C4-2B (cell line): Measurements from ENCODE around the gene RNU6-9.
"Not testable (repeated sequence)": the region's sequence is repeated elsewhere in the genome, so short reads cannot be mapped to it uniquely, and the experiment has no call there.

ENCODE experiments used
- H3K27ac ChIP-seq: fragments of 450-650 bp; 2 replicates; pipeline ENCODE4 v1.5.1; 2017
- ZFX ChIP-seq: fragments of 450-650 bp; IDR thresholded peaks from 2 replicates; pipeline ENCODE4 v1.6.1; 2017
- TF ChIP-seq, protein P1 (sequence below): fragments of 450-650 bp; conservative IDR thresholded peaks from 2 replicates; pipeline ENCODE4 v1.5.1; 2017; ENCODE audit warnings: mild to moderate bottlenecking

Gene RNU6-9

DNA sequence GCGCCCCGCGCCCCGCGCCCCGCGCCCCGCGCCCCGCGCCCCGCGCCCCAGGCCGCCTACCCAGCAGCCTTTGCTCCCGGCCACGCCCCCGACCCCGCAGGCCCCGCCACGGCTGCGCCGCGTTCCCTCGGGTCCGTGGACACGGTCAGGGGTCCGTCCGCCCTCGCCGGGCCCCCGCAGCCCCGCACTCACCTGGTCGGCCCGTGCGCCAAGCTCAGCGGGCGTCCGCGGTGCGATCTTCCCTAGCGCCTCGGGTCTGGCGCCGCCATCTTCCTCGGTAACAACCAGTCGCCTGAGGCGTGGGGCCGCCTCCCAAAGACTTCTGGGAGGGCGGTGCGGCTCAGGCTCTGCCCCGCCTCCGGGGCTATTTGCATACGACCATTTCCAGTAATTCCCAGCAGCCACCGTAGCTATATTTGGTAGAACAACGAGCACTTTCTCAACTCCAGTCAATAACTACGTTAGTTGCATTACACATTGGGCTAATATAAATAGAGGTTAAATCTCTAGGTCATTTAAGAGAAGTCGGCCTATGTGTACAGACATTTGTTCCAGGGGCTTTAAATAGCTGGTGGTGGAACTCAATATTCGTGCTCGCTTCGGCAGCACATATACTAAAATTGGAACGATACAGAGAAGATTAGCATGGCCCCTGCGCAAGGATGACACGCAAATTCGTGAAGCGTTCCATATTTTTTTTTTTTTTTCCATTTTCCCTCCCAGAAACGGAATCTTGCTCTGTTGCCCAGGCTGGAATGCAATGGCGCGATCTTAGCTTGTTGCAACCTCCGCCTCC lies at the start of gene RNU6-9, which contains the start of gene MED16:
TSS of gene RNU6-9 (plus strand) at position 591 of the 796 bp plus-strand sequence.
TSS of gene MED16 (minus strand) at position 294 of the 796 bp plus-strand sequence. CDS start 2,056 bp downstream, outside the sequence.
- TF ChIP-seq, protein P1, sequence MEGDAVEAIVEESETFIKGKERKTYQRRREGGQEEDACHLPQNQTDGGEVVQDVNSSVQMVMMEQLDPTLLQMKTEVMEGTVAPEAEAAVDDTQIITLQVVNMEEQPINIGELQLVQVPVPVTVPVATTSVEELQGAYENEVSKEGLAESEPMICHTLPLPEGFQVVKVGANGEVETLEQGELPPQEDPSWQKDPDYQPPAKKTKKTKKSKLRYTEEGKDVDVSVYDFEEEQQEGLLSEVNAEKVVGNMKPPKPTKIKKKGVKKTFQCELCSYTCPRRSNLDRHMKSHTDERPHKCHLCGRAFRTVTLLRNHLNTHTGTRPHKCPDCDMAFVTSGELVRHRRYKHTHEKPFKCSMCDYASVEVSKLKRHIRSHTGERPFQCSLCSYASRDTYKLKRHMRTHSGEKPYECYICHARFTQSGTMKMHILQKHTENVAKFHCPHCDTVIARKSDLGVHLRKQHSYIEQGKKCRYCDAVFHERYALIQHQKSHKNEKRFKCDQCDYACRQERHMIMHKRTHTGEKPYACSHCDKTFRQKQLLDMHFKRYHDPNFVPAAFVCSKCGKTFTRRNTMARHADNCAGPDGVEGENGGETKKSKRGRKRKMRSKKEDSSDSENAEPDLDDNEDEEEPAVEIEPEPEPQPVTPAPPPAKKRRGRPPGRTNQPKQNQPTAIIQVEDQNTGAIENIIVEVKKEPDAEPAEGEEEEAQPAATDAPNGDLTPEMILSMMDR = no peak
- peak; percentile 53; the same call in 1 of the 2 replicates for TF ChIP-seq ZFX
- H3K27ac ChIP-seq = peak within 1 kb of the TSS; percentile 95

DNA sequence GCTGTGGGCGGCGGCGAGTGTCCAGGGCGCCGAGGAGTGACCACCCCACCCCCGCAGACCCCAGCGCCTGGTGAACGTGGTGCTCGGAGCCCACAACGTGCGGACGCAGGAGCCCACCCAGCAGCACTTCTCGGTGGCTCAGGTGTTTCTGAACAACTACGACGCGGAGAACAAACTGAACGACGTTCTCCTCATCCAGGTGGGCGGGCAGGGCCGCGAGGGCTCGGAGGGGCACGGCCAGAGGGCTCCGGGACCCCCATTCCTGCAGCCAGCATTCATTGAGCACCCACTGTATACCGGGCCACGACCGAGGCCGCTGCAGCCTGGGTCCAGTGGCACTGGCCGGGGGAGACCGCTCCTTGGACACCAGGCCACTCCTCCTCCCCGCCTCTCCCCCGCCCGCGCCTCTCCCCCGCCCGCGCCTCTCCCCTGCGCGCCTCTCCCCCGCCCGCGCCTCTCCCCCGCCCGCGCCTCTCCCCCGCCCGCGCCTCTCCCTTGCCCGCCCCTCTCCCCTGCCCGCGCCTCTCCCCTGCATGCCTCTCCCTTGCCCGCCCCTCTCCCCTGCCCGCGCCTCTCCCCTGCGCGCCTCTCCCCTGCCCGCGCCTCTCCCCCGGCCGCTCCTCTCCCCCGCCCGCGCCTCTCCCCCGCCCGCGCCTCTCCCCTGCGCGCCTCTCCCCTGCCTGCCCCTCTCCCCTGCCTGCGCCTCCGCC lies 49.3 kb upstream of the RNU6-9 start:
- TF ChIP-seq ZFX = no peak
- TF ChIP-seq, protein P1 = no peak
- no peak overlapping the region for H3K27ac ChIP-seq

DNA sequence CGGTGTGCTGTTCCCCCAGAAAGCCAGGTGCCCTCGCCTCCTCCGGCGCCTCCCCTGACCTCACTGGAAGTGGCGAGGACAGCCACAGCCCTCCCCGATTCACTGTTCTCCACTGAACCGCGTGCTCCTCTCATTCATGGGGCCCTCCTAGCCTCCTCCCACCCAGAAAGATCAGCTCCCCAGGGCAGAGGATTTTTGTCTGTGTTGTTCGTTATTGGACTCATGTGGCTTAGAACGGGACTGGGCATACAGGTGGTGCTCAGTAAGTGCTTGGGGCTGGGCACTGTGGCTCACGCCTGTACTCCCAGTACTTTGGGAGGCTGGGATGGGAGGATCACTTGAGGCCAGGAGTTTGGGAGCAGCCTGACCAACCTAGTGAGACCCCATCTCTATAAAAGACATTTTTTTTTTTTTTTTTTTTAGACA lies 48.7 kb upstream of the RNU6-9 start:
- no peak overlapping the region for H3K27ac ChIP-seq

DNA sequence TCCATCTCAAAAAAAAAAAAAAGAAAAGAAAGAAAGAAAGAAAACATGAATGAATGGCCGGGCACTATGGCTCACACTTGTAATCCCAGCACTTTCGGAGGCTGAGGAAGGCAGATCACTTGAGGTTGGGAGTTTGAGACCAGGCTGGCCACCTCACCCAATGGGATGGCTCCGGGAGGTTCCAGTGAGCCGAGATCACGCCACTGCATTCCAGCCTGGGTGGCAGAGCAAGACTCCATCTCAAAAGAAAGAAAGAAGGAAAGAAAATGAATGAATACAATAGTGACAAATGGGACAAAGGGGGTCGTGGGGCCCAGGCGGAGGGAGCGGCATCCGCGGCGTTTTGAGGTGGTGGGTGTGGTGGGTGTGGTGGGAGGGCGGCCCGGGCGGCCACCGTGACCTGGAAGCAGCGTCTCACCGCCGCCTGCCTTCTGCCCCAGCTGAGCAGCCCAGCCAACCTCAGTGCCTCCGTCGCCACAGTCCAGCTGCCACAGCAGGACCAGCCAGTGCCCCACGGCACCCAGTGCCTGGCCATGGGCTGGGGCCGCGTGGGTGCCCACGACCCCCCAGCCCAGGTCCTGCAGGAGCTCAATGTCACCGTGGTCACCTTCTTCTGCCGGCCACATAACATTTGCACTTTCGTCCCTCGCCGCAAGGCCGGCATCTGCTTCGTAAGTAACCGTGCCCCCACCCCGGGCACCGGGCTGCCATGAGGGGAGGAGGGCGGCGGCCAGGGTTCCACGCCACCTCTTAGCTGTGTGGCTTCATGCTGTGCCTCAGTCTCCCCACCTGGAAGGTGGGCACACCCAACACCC lies 47.4 kb upstream of the RNU6-9 start:
- no peak for TF ChIP-seq ZFX
- TF ChIP-seq, protein P1 = no peak
- no peak overlapping the region for H3K27ac ChIP-seq

More for the DNA sequence above, 48.7 kb upstream of the RNU6-9 start:
- TF ChIP-seq, protein P1 = no peak
- no peak for TF ChIP-seq ZFX

DNA sequence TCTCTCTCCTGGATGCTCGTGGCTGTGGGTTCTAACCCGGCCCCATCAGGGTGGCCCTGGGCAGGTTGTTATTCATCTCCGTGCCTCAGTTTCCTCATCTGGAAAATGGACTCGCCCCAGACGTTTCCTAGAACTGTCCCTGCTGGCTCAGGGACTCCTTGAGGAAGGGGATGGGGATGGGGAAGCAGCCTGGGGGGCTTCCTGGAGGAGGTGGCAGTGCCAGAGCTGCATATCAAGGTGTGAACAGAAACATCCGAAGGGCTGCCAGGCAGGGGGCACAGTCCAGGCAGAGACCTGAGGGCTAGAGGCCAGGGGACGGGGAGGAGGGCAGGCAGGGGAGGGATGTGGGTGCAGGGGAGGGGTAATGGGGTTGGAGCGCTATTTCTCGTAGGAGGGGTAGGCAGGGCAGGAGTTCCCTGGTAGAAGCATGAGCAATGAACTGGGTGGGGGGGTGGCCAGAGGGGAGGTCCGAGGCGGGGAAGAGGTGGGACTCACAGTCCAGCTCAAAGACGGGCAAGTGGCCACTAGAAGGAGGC lies 44.8 kb upstream of the RNU6-9 start:
- TF ChIP-seq, protein P1 = no peak
- TF ChIP-seq ZFX = no peak
- H3K27ac ChIP-seq = no peak overlapping the region

DNA sequence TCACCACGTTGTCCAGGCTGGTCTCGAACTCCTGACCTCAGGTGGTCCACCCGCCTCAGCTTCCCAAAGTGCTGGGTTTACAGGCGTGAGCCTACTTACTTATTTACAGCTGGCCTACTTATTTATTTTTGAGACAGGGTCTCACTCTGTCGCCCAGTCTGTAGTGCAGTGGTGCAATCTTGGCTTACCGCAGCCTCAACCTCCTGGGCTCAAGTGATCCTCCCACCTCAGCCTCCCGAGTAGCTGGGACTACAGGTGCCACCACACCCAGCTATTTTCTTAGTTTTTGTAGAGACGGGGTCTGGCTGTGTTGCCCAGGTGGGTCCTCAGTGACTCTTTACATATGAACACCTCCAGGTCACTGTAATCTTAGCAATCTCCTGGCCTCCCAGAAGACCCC lies 44.1 kb upstream of the RNU6-9 start:
- H3K27ac ChIP-seq = not testable (repeated sequence)

DNA sequence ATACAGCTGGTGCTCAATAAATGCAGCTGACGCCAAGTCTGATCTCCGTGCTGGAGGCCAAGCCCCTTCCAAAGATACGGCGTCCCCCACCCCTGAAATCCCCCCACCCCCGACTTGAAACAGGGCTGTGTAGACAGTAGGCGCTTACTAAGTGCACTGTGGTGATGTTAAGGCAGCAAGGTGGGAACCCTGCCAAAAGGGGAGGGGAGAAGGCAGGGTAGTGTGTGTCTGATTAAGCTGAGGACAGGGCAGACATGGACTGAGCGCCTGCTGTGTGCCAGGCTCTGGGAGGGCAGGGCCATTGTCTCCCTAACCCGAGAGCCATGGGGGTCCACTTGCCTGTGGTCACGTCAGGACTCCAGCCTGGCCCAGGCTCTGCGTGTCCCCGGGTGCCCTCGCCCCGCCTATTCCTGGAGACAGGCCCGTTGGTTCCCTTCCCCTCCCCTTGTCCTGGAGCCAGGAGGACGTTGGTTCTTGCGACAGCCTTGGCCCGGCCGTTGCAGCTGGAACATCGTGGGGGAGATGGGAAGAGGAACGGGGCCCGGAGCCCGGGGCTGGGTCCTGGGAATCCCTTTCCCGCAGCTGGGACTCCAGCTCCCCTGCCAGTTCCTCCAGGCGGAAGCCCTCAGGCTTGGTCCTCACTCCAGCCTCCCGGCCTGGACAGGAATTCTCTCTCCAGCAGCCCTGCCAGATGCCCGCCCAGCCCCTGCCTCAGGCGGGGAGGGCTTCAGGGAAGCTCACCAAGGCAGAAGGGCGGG lies 42.9 kb upstream of the RNU6-9 start:
- peak overlapping the region; percentile 13; the same call in 1 of the 2 replicates for H3K27ac ChIP-seq
- TF ChIP-seq, protein P1 = no peak
- TF ChIP-seq ZFX = no peak
